SU-DHL-6 (cell line): ENCODE measurements around the gene DCHS2.
A peak's percentile ranks its signal among the peaks of the same experiment; 100 is the strongest.

Experiments
- H2AFZ ChIP-seq: fragments of 200-600 bp; sonication (generic); 2 replicates; pipeline ENCODE4 v1.6.1; 2014; ENCODE audit warnings: low read depth, mild to moderate bottlenecking, moderate library complexity, mixed read lengths, antibody characterized with exemption, low read length; ENCODE audit not compliant: severe bottlenecking
- H3F3A ChIP-seq: fragments of 200-600 bp; shearing (Covaris generic); 2 replicates; pipeline ENCODE4 v1.6.0; 2016; ENCODE audit warnings: antibody characterized with exemption, mild to moderate bottlenecking; ENCODE audit not compliant: insufficient read depth
- H3K27ac ChIP-seq: fragments of 200-600 bp; sonication (generic); 2 replicates; pipeline ENCODE4 v1.5.1; 2016; ENCODE audit warnings: low read depth, mild to moderate bottlenecking, low read length, moderate library complexity, mixed read lengths
- H3K27me3 ChIP-seq: fragments of 200-600 bp; sonication (generic), shearing (Covaris generic); 2 replicates; pipeline ENCODE4 v1.6.0; 2014; ENCODE audit warnings: mild to moderate bottlenecking, low read length
- H3K36me3 ChIP-seq: fragments of 200-600 bp; sonication (generic); 2 replicates; pipeline ENCODE4 v1.6.1; 2014; ENCODE audit warnings: mild to moderate bottlenecking, low read length, mixed read lengths
- H3K4me2 ChIP-seq: fragments of 300-600, 200-600 bp; shearing (Covaris generic), sonication (generic); 2 replicates; pipeline ENCODE4 v1.6.0; 2014; ENCODE audit warnings: low read length, low read depth, mild to moderate bottlenecking; ENCODE audit not compliant: poor library complexity, severe bottlenecking
- H3K4me3 ChIP-seq: fragments of 200-600 bp; sonication (generic); 2 replicates; pipeline ENCODE4 v1.5.1; 2014; ENCODE audit warnings: antibody characterized with exemption, low read length, mild to moderate bottlenecking, mixed read lengths; ENCODE audit not compliant: insufficient read depth, poor library complexity, severe bottlenecking
- H3K79me2 ChIP-seq: fragments of 200-600 bp; sonication (generic); 2 replicates; pipeline ENCODE4 v1.6.1; 2014; ENCODE audit warnings: mild to moderate bottlenecking, low read length, moderate library complexity; ENCODE audit not compliant: insufficient read depth
- H3K9ac ChIP-seq: fragments of 200-600 bp; sonication (generic); 2 replicates; pipeline ENCODE4 v1.7.0; 2014; ENCODE audit warnings: mild to moderate bottlenecking, low read length
- H3K9me2 ChIP-seq: fragments of 200-600 bp; sonication (generic); replicated peaks from 2 replicates; pipeline ENCODE4 v1.6.1; 2014; ENCODE audit warnings: low read length; ENCODE audit not compliant: insufficient read depth
- H3K9me3 ChIP-seq: fragments of 200-600 bp; sonication (generic); 2 replicates; pipeline ENCODE4 v1.6.1; 2014; ENCODE audit warnings: low read length, mixed read lengths; ENCODE audit not compliant: insufficient read depth
- H4K20me1 ChIP-seq: fragments of 200-600 bp; sonication (generic); 2 replicates; pipeline ENCODE4 v1.6.1; 2014; ENCODE audit warnings: low read depth, mild to moderate bottlenecking, antibody characterized with exemption, low read length, moderate library complexity, mixed read lengths
- EZH2phosphoT487 ChIP-seq: fragments of 200-600 bp; sonication (generic), shearing (Covaris generic); conservative IDR thresholded peaks from 2 replicates; pipeline ENCODE4 v1.6.1; 2018; ENCODE audit warnings: mild to moderate bottlenecking, antibody characterized with exemption, low read length, moderate library complexity, mixed read lengths
- TF ChIP-seq, protein P1 (sequence below): fragments of 200-600 bp; sonication (generic); IDR thresholded peaks from one replicate; pipeline ENCODE4 v1.5.1; 2017; ENCODE audit warnings: antibody characterized with exemption, mild to moderate bottlenecking, low read length, moderate library complexity; ENCODE audit not compliant: insufficient read depth, poor library complexity, severe bottlenecking

DCHS2 gene

DNA sequence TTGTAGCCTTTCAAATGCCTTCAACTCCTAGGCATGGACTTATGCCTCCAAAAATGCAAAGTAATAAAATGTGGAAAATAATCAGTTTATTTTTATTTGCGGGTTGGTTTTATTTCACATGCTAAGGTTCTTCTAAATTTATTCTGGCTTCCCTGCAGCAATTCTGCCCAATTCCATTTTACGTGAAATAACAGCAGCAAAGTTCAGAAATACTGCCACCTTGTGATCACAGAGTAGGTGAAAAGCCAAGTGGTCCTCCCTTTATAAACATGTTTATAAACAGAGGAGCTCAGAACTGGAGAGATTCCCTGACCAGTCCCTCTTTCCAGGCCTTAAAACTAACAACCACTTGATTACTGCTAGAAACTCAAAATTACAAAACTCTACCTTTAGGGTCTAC is 14.7 kb upstream of the DCHS2 start:
- no peaks in the 10 kb centered on the region for H3K79me2 ChIP-seq
- no peak overlapping the region for H3K9ac ChIP-seq
- TF ChIP-seq EZH2phosphoT487 = no peak
- TF ChIP-seq, protein P1, sequence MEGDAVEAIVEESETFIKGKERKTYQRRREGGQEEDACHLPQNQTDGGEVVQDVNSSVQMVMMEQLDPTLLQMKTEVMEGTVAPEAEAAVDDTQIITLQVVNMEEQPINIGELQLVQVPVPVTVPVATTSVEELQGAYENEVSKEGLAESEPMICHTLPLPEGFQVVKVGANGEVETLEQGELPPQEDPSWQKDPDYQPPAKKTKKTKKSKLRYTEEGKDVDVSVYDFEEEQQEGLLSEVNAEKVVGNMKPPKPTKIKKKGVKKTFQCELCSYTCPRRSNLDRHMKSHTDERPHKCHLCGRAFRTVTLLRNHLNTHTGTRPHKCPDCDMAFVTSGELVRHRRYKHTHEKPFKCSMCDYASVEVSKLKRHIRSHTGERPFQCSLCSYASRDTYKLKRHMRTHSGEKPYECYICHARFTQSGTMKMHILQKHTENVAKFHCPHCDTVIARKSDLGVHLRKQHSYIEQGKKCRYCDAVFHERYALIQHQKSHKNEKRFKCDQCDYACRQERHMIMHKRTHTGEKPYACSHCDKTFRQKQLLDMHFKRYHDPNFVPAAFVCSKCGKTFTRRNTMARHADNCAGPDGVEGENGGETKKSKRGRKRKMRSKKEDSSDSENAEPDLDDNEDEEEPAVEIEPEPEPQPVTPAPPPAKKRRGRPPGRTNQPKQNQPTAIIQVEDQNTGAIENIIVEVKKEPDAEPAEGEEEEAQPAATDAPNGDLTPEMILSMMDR = peak; percentile 24
- H3K27ac ChIP-seq = no peak overlapping the region
- H4K20me1 ChIP-seq = no peaks in the 10 kb centered on the region
- no peaks in the 10 kb centered on the region for H3F3A ChIP-seq
- H3K4me3 ChIP-seq = no peak overlapping the region
- H3K27me3 ChIP-seq = no peaks in the 10 kb centered on the region
- no peaks in the 10 kb centered on the region for H3K36me3 ChIP-seq
- no peak overlapping the region for H3K4me2 ChIP-seq
- H3K9me2 ChIP-seq = no peaks in the 10 kb centered on the region
- H2AFZ ChIP-seq = no peak overlapping the region
- no peaks in the 10 kb centered on the region for H3K9me3 ChIP-seq

DNA sequence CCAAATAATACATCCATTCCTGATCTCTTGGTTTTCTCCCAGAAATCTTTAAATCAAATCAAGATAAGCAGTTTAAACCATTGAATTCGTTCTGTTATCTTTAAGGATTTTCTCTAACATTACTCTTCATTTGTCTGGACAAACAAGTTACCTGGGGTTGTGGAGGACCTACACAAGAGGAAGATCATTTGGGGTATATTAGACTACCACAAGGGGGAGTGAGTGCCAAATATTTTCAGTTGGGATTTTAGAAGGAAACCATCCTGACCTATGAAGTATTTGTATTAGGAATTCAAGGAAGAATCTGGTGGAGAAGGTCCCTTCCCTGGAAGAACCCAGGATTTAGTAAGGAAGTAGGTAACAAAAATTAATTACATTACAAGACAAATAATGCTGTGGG is 12.0 kb upstream of the DCHS2 start:
- no peaks in the 10 kb centered on the region for H3K27me3 ChIP-seq
- H3F3A ChIP-seq = no peaks in the 10 kb centered on the region

DNA sequence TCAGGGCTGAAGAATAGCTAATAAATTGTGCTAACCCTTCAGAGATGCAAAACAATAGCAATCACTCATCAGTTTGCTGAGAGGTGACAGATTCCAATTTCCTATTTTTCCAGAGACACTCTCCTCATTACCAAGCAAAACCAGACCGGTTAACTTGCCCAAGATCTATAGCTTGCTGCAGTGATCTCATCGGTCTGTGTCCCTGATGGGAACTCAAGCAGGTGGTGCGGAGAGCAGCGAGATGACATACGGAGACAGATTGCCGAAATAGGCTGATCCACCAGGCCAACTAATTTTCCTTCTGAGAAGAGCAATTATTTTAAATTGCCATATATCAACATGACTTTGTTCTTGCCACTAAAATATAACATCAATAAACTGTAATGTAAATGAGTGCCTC is 10.5 kb upstream of the DCHS2 start:
- H3K27me3 ChIP-seq = no peaks in the 10 kb centered on the region
- no peak overlapping the region for H2AFZ ChIP-seq
- H3F3A ChIP-seq = no peaks in the 10 kb centered on the region
- H3K36me3 ChIP-seq = no peaks in the 10 kb centered on the region
- H3K4me2 ChIP-seq = no peak overlapping the region
- H3K9me3 ChIP-seq = no peaks in the 10 kb centered on the region
- no peak overlapping the region for H3K27ac ChIP-seq
- no peak overlapping the region for H3K4me3 ChIP-seq
- no peaks in the 10 kb centered on the region for H4K20me1 ChIP-seq
- TF ChIP-seq, protein P1 = no peak
- TF ChIP-seq EZH2phosphoT487 = no peak
- no peaks in the 10 kb centered on the region for H3K9me2 ChIP-seq
- no peaks in the 10 kb centered on the region for H3K79me2 ChIP-seq
- H3K9ac ChIP-seq = no peak overlapping the region

More for the DNA sequence above, 12.0 kb upstream of the DCHS2 start:
- no peaks in the 10 kb centered on the region for H4K20me1 ChIP-seq
- no peak overlapping the region for H3K9ac ChIP-seq
- no peaks in the 10 kb centered on the region for H3K79me2 ChIP-seq
- H3K9me3 ChIP-seq = no peaks in the 10 kb centered on the region
- no peak overlapping the region for H3K27ac ChIP-seq
- H3K36me3 ChIP-seq = no peaks in the 10 kb centered on the region
- H3K4me3 ChIP-seq = no peak overlapping the region
- H3K9me2 ChIP-seq = no peaks in the 10 kb centered on the region
- H2AFZ ChIP-seq = no peak overlapping the region
- no peak overlapping the region for H3K4me2 ChIP-seq
- TF ChIP-seq, protein P1 = peak; percentile 49
- no peak for TF ChIP-seq EZH2phosphoT487
